Measurements from ENCODE around the gene FCHSD2.
"Not testable (repeated sequence)": the region's sequence is repeated elsewhere in the genome, so short reads cannot be mapped to it uniquely, and the experiment has no call there.

The FCHSD2 gene

DNA sequence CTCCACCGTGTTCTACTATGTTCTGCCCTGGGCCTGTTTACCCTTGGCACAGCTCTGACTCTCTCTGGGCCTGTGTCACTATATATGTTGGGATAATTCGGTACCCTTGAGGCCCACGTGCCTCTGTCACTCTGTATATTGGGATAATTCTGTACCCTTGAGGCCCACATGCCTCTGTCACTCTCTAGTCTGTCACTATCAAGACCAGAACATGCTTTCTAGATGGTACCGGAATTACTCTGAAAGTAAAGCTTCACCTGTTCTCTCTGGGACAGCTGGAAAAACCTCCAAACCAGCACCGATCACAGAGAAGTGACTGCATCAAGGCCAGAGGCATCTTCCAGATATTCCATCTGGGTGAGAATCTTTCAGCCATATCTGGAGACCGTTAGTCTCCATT, 9.3 kb upstream of the FCHSD2 start:
- DNase-seq (ENCODE audit: low read depth): no peak

DNA sequence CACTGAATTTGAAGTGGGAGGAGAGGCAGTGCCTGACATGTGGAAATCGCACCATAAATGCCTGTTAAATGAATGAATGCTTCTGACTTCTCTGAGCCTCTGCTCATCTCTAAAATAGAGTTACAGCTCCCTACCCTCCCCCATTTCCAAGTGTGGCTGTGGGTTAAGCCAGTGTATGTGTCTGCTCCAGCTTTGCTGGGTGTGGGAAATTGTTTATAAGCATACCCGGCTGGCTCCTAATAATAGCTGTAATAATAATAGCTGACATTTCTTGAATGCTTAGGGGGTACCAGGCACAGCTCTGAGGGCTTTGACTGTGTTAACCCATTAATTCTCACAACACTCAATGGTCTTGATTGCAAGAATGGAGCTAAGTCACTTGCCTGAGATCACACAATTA, 7.0 kb upstream of the FCHSD2 start:
- no peak for DNase-seq (ENCODE audit: low read depth)

DNA sequence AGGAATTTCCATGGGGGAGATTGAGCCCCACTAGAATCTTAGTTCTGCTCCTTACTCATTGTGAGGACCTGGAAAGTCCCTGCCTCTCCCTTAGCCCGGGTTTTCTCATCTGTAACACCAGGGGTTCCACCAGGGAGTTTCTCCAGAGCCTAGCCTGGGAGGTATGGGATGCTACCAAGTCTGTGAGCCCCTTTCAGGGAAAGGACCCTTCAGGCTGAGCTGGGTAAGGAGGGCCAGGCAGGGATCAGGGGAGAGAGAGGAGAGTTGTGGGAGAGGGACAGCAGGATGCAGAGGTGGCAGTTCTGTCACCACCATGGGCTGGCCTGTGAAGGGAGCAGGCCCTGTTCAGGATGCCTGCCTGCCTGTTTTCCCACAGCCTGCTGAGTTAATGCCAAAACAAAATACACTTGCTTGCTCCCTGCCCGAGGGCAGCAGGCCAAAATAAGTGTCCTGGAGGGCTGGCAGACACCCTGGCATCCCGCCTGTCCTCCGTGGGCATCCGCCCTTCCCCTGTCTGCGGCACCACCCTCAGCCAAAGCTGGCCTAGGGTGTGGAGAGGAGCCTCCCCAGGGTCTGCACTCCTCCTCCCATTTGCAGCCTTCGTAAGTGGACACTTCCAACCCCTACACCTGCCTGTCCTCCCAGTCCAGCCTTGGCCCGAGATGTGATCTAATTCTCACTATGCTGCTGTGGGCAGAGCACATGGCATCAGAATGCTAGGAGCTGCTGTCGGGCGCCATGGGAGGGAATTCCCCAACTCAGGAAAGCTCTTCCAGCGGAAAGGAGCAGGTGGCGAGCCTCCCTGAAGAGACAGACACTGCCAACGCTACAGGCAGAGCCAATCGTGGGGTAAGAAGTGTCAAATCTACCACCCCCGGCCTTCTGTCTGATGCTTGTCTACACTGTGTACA, 5.9 kb upstream of the FCHSD2 start:
- DNase-seq (ENCODE audit: low read depth): no peak

DNA sequence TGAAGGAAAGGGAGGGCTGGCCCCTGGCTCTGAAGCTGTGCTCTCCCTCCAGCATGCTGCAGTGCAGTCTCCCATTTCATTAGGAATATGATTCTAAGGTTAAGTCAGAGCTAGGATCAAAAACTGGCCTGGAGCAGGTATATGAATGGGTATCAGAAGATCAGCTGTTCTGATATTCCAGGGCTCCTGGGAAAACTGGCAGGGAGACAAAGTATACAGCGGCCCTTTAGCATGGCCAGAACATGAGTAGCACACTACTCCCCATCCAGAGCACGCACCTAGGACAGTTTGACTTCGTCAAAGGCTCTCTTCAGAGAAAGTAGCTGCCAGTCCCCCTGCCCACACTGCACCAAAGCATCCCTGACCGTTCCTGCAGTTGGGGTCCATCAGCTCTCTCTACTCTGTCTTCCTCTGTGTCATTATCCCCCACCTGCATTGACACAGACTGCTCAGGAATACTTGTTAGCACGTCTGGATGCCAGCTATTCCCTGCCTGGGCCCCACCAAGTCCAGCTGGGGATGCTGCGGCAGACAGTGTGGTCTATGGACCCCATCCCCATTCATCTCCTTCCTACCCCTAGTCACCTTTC, 4.0 kb upstream of the FCHSD2 start:
- DNase-seq (ENCODE audit: low read depth): no peak

DNA sequence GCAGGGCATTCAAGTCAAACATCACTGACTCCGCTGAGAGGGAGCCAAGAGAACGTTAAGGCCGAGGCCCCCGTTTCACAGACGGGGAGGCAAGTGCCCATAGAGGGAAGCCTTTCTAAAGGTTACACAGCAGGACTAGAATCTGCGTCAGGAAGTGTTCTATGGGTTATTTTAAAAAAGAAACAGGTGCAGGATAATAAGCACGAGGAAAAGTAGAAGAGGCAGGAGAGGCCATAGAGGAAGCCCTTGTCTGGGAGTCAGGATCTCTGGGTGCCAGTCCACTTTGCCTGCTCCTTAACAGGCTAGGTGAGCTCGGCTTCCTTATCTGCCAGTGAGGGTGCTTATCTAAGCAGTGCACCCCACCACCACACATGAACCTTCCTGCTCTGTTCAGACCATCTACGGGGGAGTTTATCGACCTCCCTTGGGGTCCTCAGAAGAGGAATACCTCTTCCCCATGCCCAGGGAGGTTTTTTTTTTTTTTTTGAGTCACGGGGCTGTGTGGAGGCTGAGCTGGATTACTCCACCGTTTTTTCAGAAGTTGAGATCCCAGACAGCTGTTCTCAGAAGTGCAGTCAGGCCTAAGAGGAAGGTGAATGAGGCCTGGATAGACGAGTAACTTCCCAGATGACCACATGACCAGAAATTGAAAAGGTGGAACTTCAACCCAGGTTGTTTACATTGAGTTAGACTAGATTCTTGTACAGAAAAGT, 1.2 kb upstream of the FCHSD2 start:
- DNase-seq (ENCODE audit: low read depth): peak; percentile 99

DNA sequence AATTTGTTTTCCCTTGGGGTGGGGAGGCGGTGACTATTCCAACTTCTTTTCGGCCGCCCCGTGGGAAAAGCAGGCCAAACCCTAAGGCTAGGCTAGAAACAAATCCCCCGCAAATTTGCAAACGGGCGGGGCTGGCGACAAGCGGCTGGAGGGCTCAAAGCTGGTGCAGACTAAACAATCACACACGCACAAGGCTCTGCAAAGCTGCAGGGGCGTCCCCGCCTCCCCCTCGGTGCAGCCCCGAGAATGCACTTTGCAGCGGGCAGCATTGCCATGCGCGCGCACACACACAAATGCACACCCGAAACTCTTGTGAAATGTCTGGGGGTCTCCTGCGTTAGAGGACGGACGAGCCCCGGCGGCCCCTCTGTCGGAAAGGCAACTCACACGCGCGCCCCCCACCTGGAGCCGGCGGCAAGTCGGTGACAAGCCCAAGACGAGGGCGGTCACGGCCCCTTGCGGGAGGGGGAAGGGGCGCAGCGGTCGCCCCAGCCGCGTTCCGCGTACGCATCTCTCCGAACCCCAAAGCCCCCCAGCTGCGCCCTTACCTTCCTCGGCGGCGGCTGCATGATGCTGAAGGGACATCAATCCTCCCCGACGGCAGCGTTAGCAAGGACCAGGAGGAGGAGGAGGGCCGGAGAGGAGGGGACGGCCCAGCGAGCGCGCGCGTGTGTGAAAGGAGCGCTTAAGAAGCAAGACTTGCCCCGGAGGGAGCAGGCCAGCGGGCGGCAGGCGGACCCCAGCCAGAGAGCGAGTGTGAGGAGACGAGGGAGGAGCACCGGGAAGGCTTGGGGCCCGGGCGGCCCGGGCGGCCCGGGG, 600 bp downstream of the FCHSD2 start:
- peak; percentile 83 for DNase-seq (ENCODE audit: low read depth)

DNA sequence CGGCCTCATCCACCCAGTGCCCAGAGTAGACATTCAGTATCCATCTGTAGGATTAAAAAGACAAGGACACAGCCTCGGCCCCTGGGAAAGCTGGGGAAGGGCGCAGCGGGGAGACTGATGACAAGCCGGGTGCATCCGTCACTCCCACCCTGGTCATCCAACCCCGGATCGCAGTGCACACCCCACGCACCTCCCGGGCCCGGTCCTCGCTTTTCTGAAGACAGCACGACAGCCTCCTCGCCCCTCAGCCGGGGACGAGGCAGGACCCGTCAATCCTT, 1.1 kb downstream of the FCHSD2 start:
- DNase-seq (ENCODE audit: low read depth): no peak

DNA sequence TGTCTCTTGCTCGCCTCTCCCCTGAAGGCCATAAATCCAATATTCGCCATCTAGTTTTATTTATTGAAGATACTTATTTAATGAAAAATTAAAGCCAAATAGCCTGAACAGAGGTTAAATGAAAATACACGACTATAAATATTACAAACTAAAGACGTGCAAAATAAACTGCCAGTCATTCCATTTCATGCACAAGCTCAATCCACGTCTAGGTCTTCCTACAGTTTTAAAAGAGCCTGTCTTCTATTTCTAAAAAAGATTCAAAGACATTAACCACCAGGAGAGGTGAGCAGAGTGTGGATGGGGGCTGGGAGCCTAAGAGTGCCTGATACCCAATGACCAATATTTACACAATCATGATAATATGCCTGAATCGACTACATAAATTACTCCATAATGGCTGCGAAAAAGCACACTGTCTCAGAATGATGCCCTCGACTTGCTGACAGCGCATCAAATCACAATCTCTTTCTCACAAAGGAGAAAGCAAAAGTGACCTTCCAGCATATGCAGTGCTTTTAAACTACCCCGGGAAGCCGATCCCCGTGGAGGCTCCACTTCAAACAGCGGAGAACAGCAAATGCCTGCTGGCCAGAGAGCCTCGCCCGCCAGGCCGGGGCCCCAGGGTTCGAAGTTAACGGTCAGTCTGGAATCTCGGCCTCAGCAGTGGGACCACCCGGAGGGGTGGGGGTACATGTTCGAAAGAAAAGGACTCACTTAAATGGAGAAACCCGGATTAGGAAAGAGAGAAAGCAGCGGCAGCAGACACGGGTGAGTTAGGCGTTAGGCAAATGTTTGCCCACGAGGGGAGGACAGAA, 1.7 kb downstream of the FCHSD2 start:
- no peak for DNase-seq (ENCODE audit: low read depth)

DNA sequence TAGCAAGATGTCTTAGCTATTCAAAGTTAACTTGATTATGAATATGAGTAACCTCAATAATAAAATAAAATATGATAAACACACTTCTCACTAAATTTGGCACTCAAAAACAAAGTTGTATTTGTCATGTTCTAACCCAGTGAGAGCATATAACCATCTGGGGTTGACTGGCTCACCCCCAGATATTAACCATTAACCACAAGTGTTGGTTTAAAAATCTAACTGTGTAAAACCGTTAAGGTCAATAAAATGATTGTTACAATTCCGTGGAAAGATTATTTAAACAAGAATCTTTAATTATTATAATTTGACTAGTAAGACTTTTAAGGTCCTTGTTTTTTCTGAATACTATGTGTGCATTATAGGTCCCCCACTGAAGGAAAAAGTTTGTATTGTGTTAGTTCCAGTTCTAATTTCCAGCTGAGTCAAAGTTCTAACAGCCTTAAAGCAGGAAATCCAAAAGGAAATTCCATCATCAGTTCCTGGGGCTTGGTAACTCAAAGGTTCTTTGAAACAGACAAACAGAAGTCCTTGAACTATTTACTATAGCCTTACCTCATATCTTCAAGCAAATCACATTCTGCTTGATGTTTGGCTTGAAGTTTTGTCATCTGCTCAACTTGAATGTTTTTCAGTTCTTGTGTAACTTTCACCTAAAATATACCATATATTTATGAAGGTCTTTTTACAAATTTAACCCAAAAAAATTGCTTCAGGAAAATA, 2.5 kb downstream of the FCHSD2 start:
- no peak for DNase-seq (ENCODE audit: low read depth)

DNA sequence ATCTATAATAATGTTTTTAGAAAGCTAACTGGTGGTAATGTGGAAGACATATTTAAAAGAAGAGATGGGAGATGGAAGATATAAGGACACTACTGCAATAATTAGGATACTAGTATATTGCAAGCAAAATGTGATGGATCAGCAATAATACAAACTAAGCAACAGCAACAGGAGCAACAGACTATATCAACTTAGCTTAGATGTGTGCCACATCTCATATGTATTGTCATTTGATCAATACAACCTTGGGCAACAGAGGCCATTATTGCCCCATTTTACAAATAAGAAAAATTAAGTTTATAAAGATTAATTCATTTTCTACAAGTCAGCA, 4.2 kb downstream of the FCHSD2 start:
- no peak for DNase-seq (ENCODE audit: low read depth)

DNA sequence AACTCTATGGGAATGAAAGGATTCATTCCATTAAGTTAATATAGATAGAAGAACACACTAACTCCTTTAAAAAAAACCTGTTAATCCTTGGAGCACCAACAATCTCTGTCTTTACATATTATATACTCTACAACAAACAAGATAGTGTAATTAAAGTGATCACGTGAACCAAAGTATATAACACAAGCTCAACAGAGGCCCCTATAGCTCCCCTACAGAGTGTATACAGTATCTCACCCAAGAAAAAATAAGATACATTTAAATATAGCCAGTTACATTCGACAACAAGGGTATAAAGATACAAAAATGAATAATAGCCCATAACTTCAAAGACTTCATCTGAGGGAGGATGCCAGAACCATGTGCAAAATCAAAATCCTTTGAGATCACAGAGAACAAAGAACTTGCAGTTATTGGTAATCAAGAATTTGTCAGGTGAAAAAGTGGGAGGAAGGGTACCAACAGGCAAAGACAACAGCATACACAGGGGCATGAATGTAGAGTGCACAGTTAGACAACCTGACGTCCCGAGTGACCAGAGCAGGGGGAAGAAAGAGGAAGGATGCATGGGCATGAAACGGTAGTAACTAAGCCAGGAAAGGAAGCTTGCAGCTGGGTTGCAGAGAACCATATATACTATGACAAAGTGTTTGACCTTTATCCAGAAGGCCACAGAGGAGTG, 4.7 kb downstream of the FCHSD2 start:
- no peak for DNase-seq (ENCODE audit: low read depth)

DNA sequence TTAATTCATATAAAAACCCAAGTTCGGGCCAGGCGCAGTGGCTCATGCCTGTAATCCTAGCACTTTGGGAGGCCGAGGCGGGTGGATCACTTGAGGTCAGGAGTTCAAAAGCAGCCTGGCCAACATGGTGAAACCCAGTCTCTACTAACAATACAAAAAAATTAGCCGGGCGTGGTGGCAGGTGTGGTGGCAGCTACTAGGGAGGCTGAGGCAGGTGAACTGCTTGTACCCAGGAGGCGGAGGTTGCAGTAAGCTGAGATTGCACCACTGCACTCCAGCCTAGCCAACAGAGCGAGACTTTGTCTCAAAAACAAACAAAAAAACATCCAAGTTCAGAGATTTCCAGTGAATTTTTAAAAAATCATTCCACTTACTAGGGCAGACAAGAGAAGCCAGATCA, 5.4 kb downstream of the FCHSD2 start:
- DNase-seq (ENCODE audit: low read depth): not testable (repeated sequence)

DNA sequence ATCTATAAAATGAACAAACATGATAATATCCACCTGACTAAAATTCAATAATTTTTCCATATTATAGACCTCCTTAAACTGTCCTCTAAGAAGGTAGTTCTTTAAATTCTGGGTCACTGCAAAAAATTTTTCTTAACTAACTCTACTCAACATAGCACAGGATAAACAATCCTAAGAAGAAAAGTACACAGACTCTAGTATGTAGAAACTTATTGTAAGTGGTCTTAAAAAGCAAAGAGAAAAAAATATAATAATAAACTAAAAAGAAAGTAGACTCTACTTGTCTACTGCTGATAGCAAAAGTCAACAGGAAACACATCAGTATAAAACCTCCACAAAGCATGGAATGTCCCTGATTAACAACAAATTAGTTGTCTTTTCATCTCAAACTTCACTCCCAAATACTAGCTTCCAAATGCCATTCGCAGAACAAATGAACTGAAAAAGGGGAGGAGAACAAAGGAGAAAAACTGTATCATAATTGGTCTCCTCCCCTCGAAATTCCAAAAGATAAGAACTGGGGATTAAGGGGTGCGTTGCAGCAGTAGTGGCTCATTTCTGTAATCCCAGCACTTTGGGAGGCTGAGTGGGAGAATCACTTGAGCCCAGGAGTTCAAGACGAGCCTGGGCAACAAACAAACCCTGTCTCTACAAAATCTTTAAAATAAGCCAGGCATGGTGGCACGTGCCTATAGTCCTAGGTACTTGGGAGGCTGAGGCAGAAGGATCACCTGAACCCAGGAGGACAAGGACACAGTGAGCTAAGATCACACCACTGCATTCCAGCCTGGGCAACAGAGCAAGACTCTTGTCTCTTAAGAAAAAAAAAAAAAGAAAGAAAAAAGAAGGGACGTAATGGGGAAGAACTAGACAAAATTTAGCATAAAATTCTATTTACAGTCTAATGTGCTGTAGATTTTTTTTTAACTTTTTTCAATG, 6.5 kb downstream of the FCHSD2 start:
- DNase-seq (ENCODE audit: low read depth): no peak

DNA sequence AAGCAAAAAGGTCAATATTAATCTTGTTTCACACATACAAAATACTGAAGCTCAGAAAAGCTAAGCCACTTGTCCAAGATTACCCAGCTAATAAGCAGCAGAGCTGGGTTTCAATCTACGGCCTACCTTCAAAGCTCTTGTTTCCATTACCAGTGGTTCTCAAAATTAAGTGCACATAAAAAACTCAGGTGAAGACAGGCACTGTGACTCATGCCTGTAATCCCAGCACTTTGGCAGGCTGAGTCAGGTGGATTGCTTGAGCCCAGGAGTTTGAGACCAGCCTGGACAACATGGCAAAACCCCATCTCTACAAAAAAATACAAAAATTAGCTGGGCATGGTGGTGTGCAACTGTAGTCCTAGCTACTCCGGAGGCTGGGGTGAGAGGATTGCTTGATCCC, 9.8 kb downstream of the FCHSD2 start:
- not testable (repeated sequence) for DNase-seq (ENCODE audit: low read depth)

DNA sequence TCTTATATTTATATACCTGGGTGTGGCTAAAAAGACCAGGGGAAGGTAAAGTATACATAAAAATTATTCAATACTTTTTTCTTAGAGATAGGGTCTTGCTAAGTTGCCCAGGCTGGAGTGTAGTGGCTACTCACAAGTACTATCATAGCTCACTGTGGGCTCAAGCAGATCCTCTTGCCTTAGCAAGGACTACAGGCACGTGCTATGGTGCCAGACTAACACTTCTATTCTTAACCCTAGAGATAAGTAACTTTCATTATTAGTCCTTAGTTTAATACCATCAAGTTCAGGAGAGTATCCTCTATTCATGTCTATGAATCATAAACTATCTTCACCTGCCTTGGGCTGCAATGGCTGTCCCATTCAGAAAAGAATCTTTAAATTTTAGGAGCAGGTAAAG, 11.9 kb downstream of the FCHSD2 start:
- no peak for DNase-seq (ENCODE audit: low read depth)

DNA sequence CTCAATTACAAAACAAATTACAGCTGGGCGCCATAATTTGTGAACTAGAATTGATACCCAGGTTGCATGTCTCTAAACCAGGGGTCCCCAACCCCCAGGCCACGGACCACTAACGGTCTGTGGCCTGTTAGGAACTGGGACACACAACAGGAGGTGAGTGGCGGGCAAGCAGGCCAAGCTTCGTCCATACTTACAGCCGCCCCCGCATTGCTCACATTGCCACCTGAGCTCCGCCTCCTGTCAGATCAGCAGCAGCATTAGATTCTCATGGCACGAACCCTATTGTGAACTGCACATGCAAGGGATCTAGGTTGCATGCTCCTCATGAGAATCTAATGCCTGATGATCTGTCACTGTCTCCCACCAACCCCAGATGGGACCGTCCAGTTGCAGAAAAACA, 12.9 kb downstream of the FCHSD2 start:
- DNase-seq (ENCODE audit: low read depth): no peak

DNA sequence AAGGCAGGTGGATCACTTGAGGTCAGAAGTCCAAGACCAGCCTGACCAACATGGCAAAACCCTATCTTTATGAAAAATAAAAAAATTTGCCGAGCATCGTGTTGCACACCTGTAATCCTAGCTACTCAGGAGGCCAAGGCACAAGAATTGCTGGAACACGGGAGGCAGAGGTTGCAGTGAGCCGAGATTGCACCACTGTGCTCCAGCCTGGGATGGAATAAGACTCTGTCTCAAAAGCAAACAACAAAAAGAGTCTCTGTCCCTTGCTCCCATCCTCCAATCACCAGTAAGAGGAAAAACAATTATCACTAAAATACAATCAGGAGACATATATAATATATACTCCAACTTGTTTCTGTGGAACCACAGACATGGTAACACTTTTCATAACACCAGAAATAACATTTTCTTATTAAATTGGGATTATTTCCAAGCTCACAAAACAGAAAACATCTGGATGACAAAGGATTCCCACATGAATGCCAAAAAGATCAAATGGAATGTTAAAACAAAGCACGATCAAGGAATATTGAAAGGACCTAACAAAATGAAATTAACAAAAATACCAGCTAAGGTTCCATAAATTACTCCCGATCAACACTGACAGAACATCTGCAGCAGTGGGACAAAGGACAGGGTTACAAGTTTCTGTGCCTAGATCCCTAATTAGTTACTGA, 15.2 kb downstream of the FCHSD2 start:
- DNase-seq (ENCODE audit: low read depth): no peak

DNA sequence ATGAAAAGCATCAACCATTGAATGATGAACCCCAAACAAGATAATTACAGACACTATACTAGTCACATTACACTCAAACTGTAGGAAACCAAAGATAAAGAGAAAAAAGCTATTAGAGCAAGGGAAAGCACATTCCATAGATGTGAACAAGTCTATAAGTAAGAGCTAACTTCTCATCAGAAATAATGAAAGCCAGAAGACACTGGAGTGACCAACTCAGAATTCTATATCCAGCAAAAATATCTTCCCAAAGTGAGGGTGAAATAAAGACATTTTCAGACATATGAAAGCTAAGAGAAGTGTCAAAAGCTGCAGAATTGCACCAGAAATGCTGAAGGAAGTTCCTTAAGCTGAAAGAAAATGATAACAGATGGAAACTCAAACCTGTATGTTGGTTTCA, 17.3 kb downstream of the FCHSD2 start:
- no peak for DNase-seq (ENCODE audit: low read depth)

DNA sequence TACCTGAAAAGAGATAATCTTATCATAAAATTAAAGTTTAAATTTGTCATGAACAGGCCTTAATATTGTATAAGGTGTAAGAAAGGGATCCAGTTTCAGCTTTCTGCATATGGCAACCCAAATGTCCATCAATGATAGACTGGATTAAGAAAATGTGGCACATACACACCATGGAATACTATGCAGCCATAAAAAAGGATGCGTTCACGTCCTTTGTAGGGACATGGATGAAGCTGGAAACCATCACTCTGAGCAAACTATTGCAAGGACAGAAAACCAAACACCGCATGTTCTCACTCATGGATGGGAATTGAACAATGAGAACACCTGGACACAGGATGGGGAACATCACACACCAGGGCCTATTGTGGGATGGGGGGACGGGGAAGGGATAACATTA, 18.2 kb downstream of the FCHSD2 start:
- not testable (repeated sequence) for DNase-seq (ENCODE audit: low read depth)
